ENCODE data around the gene GAPVD1.
"Not testable (repeated sequence)": the region's sequence is repeated elsewhere in the genome, so short reads cannot be mapped to it uniquely, and the experiment has no call there.

GAPVD1 gene

GRCh38 chr9:125240649-125240999 is 21.0 kb upstream of the GAPVD1 start:
- peaks cover 35 to 39% of the 10 kb centered on the region in 2 donors for H3K36me3 Mint-ChIP-seq
- no peaks in the 10 kb centered on the region for H3K9me3 Mint-ChIP-seq
- DNase-seq (no peak), ATAC-seq (replicated peaks) (peak; percentile 10 to 12)
- peak overlapping the region; percentile 97 for H3K27ac Mint-ChIP-seq
- peaks cover 23 to 48% of the 10 kb centered on the region in 2 donors for H3K4me1 Mint-ChIP-seq
- peak overlapping the region; percentile 90 to 97 for H3K4me3 Mint-ChIP-seq
- no peaks in the 10 kb centered on the region for H3K27me3 Mint-ChIP-seq

- DNase-seq (peak; percentile 99), ATAC-seq (replicated peaks) (peak; percentile 93 to 94)
- H3K27ac Mint-ChIP-seq: peak within 1 kb of the TSS; percentile 97
- peak within 1 kb of the TSS; percentile 90 to 97 for H3K4me3 Mint-ChIP-seq
- peaks cover 20 to 44% of the 10 kb centered on the region in 2 donors for H3K4me1 Mint-ChIP-seq
- no peaks in the 10 kb centered on the region for H3K9me3 Mint-ChIP-seq
- H3K27me3 Mint-ChIP-seq: no peaks in the 10 kb centered on the region
- peaks cover 33 to 35% of the 10 kb centered on the region in 2 donors for H3K36me3 Mint-ChIP-seq
Observed at GRCh38 chr9:125241000-125241862, 20.4 kb upstream of the GAPVD1 start, which contains the start of gene HSPA5. Gene HSPA5 (minus strand): TSS chr9:125241343. CDS start chr9:125241126, 217 bp downstream.

GRCh38 chr9:125241863-125242739 is 19.5 kb upstream of the GAPVD1 start:
- ATAC-seq (replicated peaks) (peak; percentile 10 to 17), DNase-seq (no peak)
- Mint-ChIP-seq H3K4me3 (peak overlapping the region; percentile 90 to 97), H3K36me3 (peaks cover 24 to 26% of the 10 kb centered on the region in 2 donors), H3K27me3 (no peaks in the 10 kb centered on the region), H3K27ac (peak overlapping the region; percentile 97), H3K9me3 (no peaks in the 10 kb centered on the region), H3K4me1 (peaks cover 13 to 36% of the 10 kb centered on the region in 2 donors)

- H3K9me3 Mint-ChIP-seq: no peaks in the 10 kb centered on the region
- H3K27ac Mint-ChIP-seq: no peak overlapping the region
- no peaks in the 10 kb centered on the region for H3K27me3 Mint-ChIP-seq
- DNase-seq (no peak), ATAC-seq (replicated peaks) (no peak)
- H3K4me3 Mint-ChIP-seq: no peak overlapping the region
- peaks cover 8 to 19% of the 10 kb centered on the region in 2 donors for H3K4me1 Mint-ChIP-seq
- peaks cover 13 to 16% of the 10 kb centered on the region in 2 donors for H3K36me3 Mint-ChIP-seq
Observed at GRCh38 chr9:125243792-125244260, 17.8 kb upstream of the GAPVD1 start.

- no peak overlapping the region for H3K4me3 Mint-ChIP-seq
- no peaks in the 10 kb centered on the region for H3K27me3 Mint-ChIP-seq
- DNase-seq (no peak), ATAC-seq (replicated peaks) (no peak)
- H3K27ac Mint-ChIP-seq: no peak overlapping the region
- no peaks in the 10 kb centered on the region for H3K9me3 Mint-ChIP-seq
- peaks cover under 1 to 7% of the 10 kb centered on the region in 2 donors for H3K36me3 Mint-ChIP-seq
- peaks cover under 1 to 5% of the 10 kb centered on the region in 2 donors for H3K4me1 Mint-ChIP-seq
Observed at GRCh38 chr9:125246261-125246667, 15.4 kb upstream of the GAPVD1 start.

GRCh38 chr9:125254231-125254630 is 7.4 kb upstream of the GAPVD1 start:
- no peaks in the 10 kb centered on the region for H3K36me3 Mint-ChIP-seq
- H3K27me3 Mint-ChIP-seq: no peaks in the 10 kb centered on the region
- no peak for DNase-seq

GRCh38 chr9:125255781-125256391 is 5.7 kb upstream of the GAPVD1 start:
- H3K27me3 Mint-ChIP-seq: no peaks in the 10 kb centered on the region
- no peaks in the 10 kb centered on the region for H3K36me3 Mint-ChIP-seq
- DNase-seq (no peak), ATAC-seq (replicated peaks) (no peak)
- H3K9me3 Mint-ChIP-seq: no peaks in the 10 kb centered on the region
- H3K27ac Mint-ChIP-seq: no peak overlapping the region
- no peak overlapping the region for H3K4me3 Mint-ChIP-seq
- peaks cover 6 to 18% of the 10 kb centered on the region in 2 donors for H3K4me1 Mint-ChIP-seq

More at GRCh38 chr9:125254231-125254630, 7.4 kb upstream of the GAPVD1 start:
- Mint-ChIP-seq H3K27ac (no peak overlapping the region), H3K9me3 (no peaks in the 10 kb centered on the region), H3K4me3 (no peak overlapping the region), H3K4me1 (peaks cover under 1 to 5% of the 10 kb centered on the region in 2 donors)
- no peak for ATAC-seq (replicated peaks)

GRCh38 chr9:125258160-125258785 is 3.4 kb upstream of the GAPVD1 start:
- ATAC-seq (replicated peaks) (no peak), DNase-seq (no peak)
- H3K4me1 Mint-ChIP-seq: peaks cover 11 to 30% of the 10 kb centered on the region in 2 donors
- H3K27me3 Mint-ChIP-seq: no peaks in the 10 kb centered on the region
- no peak overlapping the region for H3K27ac Mint-ChIP-seq
- no peak overlapping the region for H3K4me3 Mint-ChIP-seq
- peaks cover 0 to 6% of the 10 kb centered on the region in 2 donors for H3K36me3 Mint-ChIP-seq
- H3K9me3 Mint-ChIP-seq: no peaks in the 10 kb centered on the region

GRCh38 chr9:125258832-125259534 is 2.6 kb upstream of the GAPVD1 start:
- Mint-ChIP-seq H3K36me3 (peaks cover 0 to 12% of the 10 kb centered on the region in 2 donors), H3K27me3 (no peaks in the 10 kb centered on the region), H3K27ac (peak overlapping the region; percentile 99), H3K4me3 (no peak overlapping the region), H3K4me1 (peaks cover 15 to 37% of the 10 kb centered on the region in 2 donors), H3K9me3 (no peaks in the 10 kb centered on the region)
- ATAC-seq (replicated peaks) (no peak), DNase-seq (no peak)

GRCh38 chr9:125260561-125260960 is 1.1 kb upstream of the GAPVD1 start:
- ATAC-seq (replicated peaks) (no peak), DNase-seq (no peak)
- Mint-ChIP-seq H3K9me3 (no peaks in the 10 kb centered on the region), H3K36me3 (peaks cover 6 to 20% of the 10 kb centered on the region in 2 donors), H3K27ac (peak overlapping the region; percentile 99), H3K4me1 (peaks cover 22 to 50% of the 10 kb centered on the region in 2 donors), H3K27me3 (no peaks in the 10 kb centered on the region), H3K4me3 (peak overlapping the region; percentile 98 to 99)

GRCh38 chr9:125262294-125262991 is 817 bp downstream of the GAPVD1 start:
- peaks cover 22 to 50% of the 10 kb centered on the region in 2 donors for H3K4me1 Mint-ChIP-seq
- no peak for DNase-seq
- peak overlapping the region; percentile 99 for H3K27ac Mint-ChIP-seq
- peak overlapping the region; percentile 98 to 99 for H3K4me3 Mint-ChIP-seq
- no peak for ATAC-seq (replicated peaks)
- no peaks in the 10 kb centered on the region for H3K27me3 Mint-ChIP-seq
- peaks cover 12 to 30% of the 10 kb centered on the region in 2 donors for H3K36me3 Mint-ChIP-seq
- no peaks in the 10 kb centered on the region for H3K9me3 Mint-ChIP-seq

- Mint-ChIP-seq H3K36me3 (peaks cover 20 to 39% of the 10 kb centered on the region in 2 donors), H3K4me3 (peak overlapping the region; percentile 14 to 49), H3K4me1 (peaks cover 28 to 57% of the 10 kb centered on the region in 2 donors)
- not testable (repeated sequence) for DNase-seq; H3K27ac Mint-ChIP-seq; ATAC-seq (replicated peaks); H3K27me3 Mint-ChIP-seq; H3K9me3 Mint-ChIP-seq
Observed at GRCh38 chr9:125264068-125264467, 2.4 kb downstream of the GAPVD1 start.

Measured in stimulated activated naive B cell treated with anti-CD40 and anti-IgM and Interleukin-4, amounts not matched to agents 10 μg/mL and 1 μg/mL and 100 μg/mL, for 72 hours (primary cell).